Astrocyte (in vitro differentiated cells and primary cell): Measurements from ENCODE around the gene SDF2L1.

Experiments used
- EZH2 ChIP-seq: IDR thresholded peaks from 2 replicates; pipeline ENCODE4 v1.6.1; 2012; ENCODE audit warnings: mild to moderate bottlenecking, low read length, inconsistent platforms; ENCODE audit not compliant: insufficient read depth
- TF ChIP-seq, protein P1 (sequence below): IDR thresholded peaks from 2 replicates; pipeline ENCODE4 v1.5.1; 2011; ENCODE audit warnings: low read depth, mild to moderate bottlenecking, inconsistent platforms, low read length, moderate library complexity; ENCODE audit not compliant: insufficient read depth

DNA sequence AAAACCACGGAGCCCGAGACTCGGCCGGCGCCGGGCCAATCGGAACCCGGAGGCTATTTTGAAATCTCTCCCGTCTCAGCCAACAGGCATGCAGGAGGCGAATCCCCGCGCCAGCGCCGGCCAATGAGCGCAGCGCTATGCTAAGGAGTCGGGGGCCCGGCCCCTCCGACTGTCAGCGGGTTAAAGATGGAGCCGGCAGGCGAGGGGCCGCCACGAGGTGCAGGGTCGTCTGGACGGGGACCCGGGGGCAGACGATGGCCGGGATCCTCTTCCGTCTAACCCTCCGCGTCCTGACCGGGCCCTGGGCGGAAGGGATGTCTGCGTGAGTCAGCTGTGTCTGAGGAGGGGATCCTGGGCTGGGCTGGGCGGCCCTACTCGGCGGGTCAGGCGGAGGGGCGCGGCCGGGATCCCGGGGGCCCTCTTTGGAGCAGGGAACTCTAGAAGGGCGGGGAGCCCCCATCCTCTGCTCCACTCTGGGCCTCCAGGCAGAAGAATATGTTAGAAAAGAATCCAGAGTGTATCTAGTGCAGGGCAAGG lies 10.0 kb downstream of the SDF2L1 start:
- TF ChIP-seq EZH2, result no peak
- TF ChIP-seq, protein P1, sequence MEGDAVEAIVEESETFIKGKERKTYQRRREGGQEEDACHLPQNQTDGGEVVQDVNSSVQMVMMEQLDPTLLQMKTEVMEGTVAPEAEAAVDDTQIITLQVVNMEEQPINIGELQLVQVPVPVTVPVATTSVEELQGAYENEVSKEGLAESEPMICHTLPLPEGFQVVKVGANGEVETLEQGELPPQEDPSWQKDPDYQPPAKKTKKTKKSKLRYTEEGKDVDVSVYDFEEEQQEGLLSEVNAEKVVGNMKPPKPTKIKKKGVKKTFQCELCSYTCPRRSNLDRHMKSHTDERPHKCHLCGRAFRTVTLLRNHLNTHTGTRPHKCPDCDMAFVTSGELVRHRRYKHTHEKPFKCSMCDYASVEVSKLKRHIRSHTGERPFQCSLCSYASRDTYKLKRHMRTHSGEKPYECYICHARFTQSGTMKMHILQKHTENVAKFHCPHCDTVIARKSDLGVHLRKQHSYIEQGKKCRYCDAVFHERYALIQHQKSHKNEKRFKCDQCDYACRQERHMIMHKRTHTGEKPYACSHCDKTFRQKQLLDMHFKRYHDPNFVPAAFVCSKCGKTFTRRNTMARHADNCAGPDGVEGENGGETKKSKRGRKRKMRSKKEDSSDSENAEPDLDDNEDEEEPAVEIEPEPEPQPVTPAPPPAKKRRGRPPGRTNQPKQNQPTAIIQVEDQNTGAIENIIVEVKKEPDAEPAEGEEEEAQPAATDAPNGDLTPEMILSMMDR, result no peak
